GM21619 (cell line): Measurements from ENCODE around the gene NUP54.

Source experiments
- ATAC-seq: cut with Tn5 transposase; IDR thresholded peaks from one replicate; pipeline ENCODE4 v1.9.1; 2021; ENCODE audit not compliant: unreplicated experiment

Gene NUP54

GRCh38 chr4:76148142-76148865, at the start of gene NUP54:
NUP54 (minus strand) TSS chr4:76148397; CDS start chr4:76148374, 23 bp downstream.
- peak; percentile 99 for ATAC-seq

GRCh38 chr4:76197031-76197743, 49.0 kb upstream of the NUP54 start:
- no peak for ATAC-seq

- ATAC-seq, result no peak
Observed at GRCh38 chr4:76196376-76196775, 48.2 kb upstream of the NUP54 start.

GRCh38 chr4:76195326-76195725, 47.1 kb upstream of the NUP54 start:
- no peak for ATAC-seq

- no peak for ATAC-seq
Observed at GRCh38 chr4:76194325-76194724, 46.1 kb upstream of the NUP54 start.

- ATAC-seq, result no peak
Observed at GRCh38 chr4:76192236-76192635, 44.0 kb upstream of the NUP54 start.

- ATAC-seq, result no peak
Observed at GRCh38 chr4:76188557-76188956, 40.4 kb upstream of the NUP54 start.

GRCh38 chr4:76188149-76188548, 40.0 kb upstream of the NUP54 start:
- ATAC-seq, result no peak

- no peak for ATAC-seq
Observed at GRCh38 chr4:76187152-76187551, 39.0 kb upstream of the NUP54 start.

- no peak for ATAC-seq
Observed at GRCh38 chr4:76182463-76182862, 34.3 kb upstream of the NUP54 start.

GRCh38 chr4:76179398-76180318, 31.5 kb upstream of the NUP54 start:
- peak; percentile 90 for ATAC-seq

- no peak for ATAC-seq
Observed at GRCh38 chr4:76178296-76178695, 30.1 kb upstream of the NUP54 start.

GRCh38 chr4:76177709-76178108, 29.5 kb upstream of the NUP54 start:
- no peak for ATAC-seq

- ATAC-seq, result no peak
Observed at GRCh38 chr4:76175336-76175735, 27.1 kb upstream of the NUP54 start.

- ATAC-seq, result no peak
Observed at GRCh38 chr4:76174216-76174615, 26.0 kb upstream of the NUP54 start.

GRCh38 chr4:76168688-76169087, 20.5 kb upstream of the NUP54 start:
- no peak for ATAC-seq

GRCh38 chr4:76166480-76166879, 18.3 kb upstream of the NUP54 start:
- no peak for ATAC-seq

GRCh38 chr4:76160355-76160754, 12.2 kb upstream of the NUP54 start:
- no peak for ATAC-seq

GRCh38 chr4:76156635-76157034, 8.4 kb upstream of the NUP54 start:
- no peak for ATAC-seq

GRCh38 chr4:76155979-76156378, 7.8 kb upstream of the NUP54 start:
- ATAC-seq, result no peak

- no peak for ATAC-seq
Observed at GRCh38 chr4:76153356-76153755, 5.2 kb upstream of the NUP54 start.
